K562 (cell line): ENCODE measurements around the gene CPSF6. TPM values are rescaled to one million over a fixed set of nuclear protein-coding genes. Genes with fewer than 3 reads are reported as not detected.

Source experiments
- ATAC-seq: fragments of 200-7000 bp; cut with Tn5 transposase; 3 replicates; pipeline ENCODE4 v1.9.1; 2020; ENCODE audit warnings: moderate library complexity
- BruUV-seq: library from RNA; stranded (reverse); fragments of 400-500 nt; replicated peaks from 2 replicates; lab custom pipeline; 2021; lab: Mats Ljungman, UMichigan
- CTCF ChIA-PET: fragments of 300-600 bp; formaldehyde crosslinking; extraction: SDS; loops from one replicate; lab custom pipeline; 2021; ENCODE audit warnings: low intra/inter-chr PET ratio; lab: Yijun Ruan, JAX
- POLR2A ChIA-PET: fragments of 300-600, 350-650 bp; sonication (Branson Sonifier 250); formaldehyde crosslinking; extraction: SDS; loops from one replicate; lab custom pipeline; 2021; ENCODE audit warnings: antibody characterized with exemption, inconsistent platforms; lab: Yijun Ruan, JAX
- DNase-seq, 4 experiments: peaks; one replicate each; pipeline versions ENCODE4 v3.0.0 to v3.0.0-alpha.2; 2011 to 2018; ENCODE audit warnings: low spot score in 3 of 4, mixed read lengths in 3 of 4; ENCODE audit errors: extremely low read depth in 1 of 4
- FAIRE-seq: peaks from 2 replicates; lab custom pipeline; 2011; peaks lifted over from hg19 to GRCh38; lab: Jason Lieb, UNC
- H2AFZ ChIP-seq: 2 replicates; pipeline ENCODE4 v1.6.0; 2011; ENCODE audit warnings: low read depth, low read length, control low read depth, inconsistent platforms
- H3K27ac ChIP-seq: fragments of 200-600 bp; 3 replicates; pipeline ENCODE4 v1.8.0; 2011; ENCODE audit warnings: low read depth, mild to moderate bottlenecking, control low read depth, inconsistent platforms, low read length, moderate library complexity, mixed read lengths; ENCODE audit errors: extremely low read depth
- H3K27me3 ChIP-seq, 2 experiments: fragments of 300-600 bp in 1 of 2; 2 replicates in 1 of 2; 3 replicates in 1 of 2; pipeline versions ENCODE4 v1.6.0 to v1.8.0; 2011; ENCODE audit warnings: inconsistent platforms in 2 of 2, low read length in 2 of 2, mild to moderate bottlenecking in 1 of 2, mixed read lengths in 1 of 2, moderate library complexity in 1 of 2; ENCODE audit not compliant: control insufficient read depth in 2 of 2, insufficient read depth in 2 of 2
- H3K36me3 ChIP-seq: fragments of 300-600 bp; 3 replicates; pipeline ENCODE4 v1.8.0; 2011; ENCODE audit warnings: mild to moderate bottlenecking, low read length, inconsistent platforms; ENCODE audit not compliant: control insufficient read depth, insufficient read depth
- H3K4me1 ChIP-seq, 2 experiments: fragments of 200-600 bp in 1 of 2; replicated peaks in 1 of 2; 2 replicates in 1 of 2; 3 replicates in 1 of 2; pipeline versions ENCODE4 v1.5.1 to v1.8.0; 2011; ENCODE audit warnings: inconsistent platforms in 2 of 2, low read length in 2 of 2, mild to moderate bottlenecking in 1 of 2, mixed read lengths in 1 of 2, moderate library complexity in 1 of 2; ENCODE audit not compliant: control insufficient read depth in 2 of 2, insufficient read depth in 2 of 2
- H3K4me2 ChIP-seq: 2 replicates; pipeline ENCODE4 v1.6.1; 2011; ENCODE audit warnings: low read length, control low read depth, inconsistent platforms, mixed read lengths; ENCODE audit not compliant: insufficient read depth
- H3K4me3 ChIP-seq: fragments of 200-600 bp; sonication (generic), shearing (Covaris generic); 2 replicates; pipeline ENCODE4 v1.5.1; 2016; ENCODE audit warnings: control low read depth, inconsistent platforms
- H3K79me2 ChIP-seq: fragments of 200-600 bp; 3 replicates; pipeline ENCODE4 v1.8.0; 2011; ENCODE audit warnings: low read length, inconsistent platforms; ENCODE audit not compliant: control insufficient read depth, insufficient read depth
- H3K9ac ChIP-seq, 2 experiments: 2 replicates each; pipeline versions ENCODE4 v1.6.0 to v1.6.1; 2011; ENCODE audit warnings: low read depth in 2 of 2, low read length in 2 of 2, control low read depth in 1 of 2, inconsistent platforms in 1 of 2, mild to moderate bottlenecking in 1 of 2, mixed read lengths in 1 of 2; ENCODE audit not compliant: insufficient read depth in 1 of 2
- H3K9me1 ChIP-seq: one replicate; pipeline ENCODE4 v1.6.0; 2011; ENCODE audit warnings: inconsistent platforms, mild to moderate bottlenecking, low read length, moderate library complexity; ENCODE audit not compliant: control insufficient read depth, insufficient read depth
- H3K9me3 ChIP-seq: replicated peaks from 2 replicates; pipeline ENCODE4 v1.5.1; 2011; ENCODE audit warnings: low read depth, low read length, inconsistent platforms; ENCODE audit not compliant: control insufficient read depth, insufficient read depth
- H4K20me1 ChIP-seq: replicated peaks from 2 replicates; pipeline ENCODE4 v1.6.1; 2011; ENCODE audit warnings: low read length, inconsistent platforms, mixed read lengths; ENCODE audit not compliant: control insufficient read depth, insufficient read depth
- POLR2A ChIP-seq: fragments of 450-650 bp; conservative IDR thresholded peaks from 2 replicates; pipeline ENCODE4 v1.6.1; 2016
- POLR2AphosphoS5 ChIP-seq: IDR thresholded peaks from 2 replicates; pipeline ENCODE4 v1.6.1; 2011; ENCODE audit warnings: mild to moderate bottlenecking, low read depth, low read length, moderate library complexity; ENCODE audit not compliant: control insufficient read depth, insufficient read depth
- POLR2B ChIP-seq: fragments of 450-650 bp; IDR thresholded peaks from 2 replicates; pipeline ENCODE4 v1.6.1; 2018; ENCODE audit warnings: low read depth; ENCODE audit not compliant: partially characterized antibody
- SUPT5H ChIP-seq: fragments of 450-650 bp; IDR thresholded peaks from 2 replicates; pipeline ENCODE4 v1.6.1; 2016
- TGIF2 ChIP-seq: sonication (generic); formaldehyde crosslinking; IDR thresholded peaks from 2 replicates; pipeline ENCODE4 v1.8.1; 2022; ENCODE audit warnings: mild to moderate bottlenecking, missing genetic modification reagents, moderate library complexity
- WGBS: fragments of 100-300 bp; shearing (Covaris generic); methylation state at CpG from one replicate; pipeline ENCODE4 v1.1.6; 2016; ENCODE audit warnings: low coverage, mixed read lengths; ENCODE audit not compliant: insufficient coverage; ENCODE audit errors: missing lambda C conversion rate; 5-methylcytosine and 5-hydroxymethylcytosine counted together
- in situ Hi-C: fragments of 300-500 bp; cut with MboI; formaldehyde crosslinking; loops from 4 replicates; pipeline ENCODE4 v1.15.0; 2018; ENCODE audit warnings: inconsistent platforms, mixed read lengths
- intact Hi-C: fragments of 100-400 bp; cut with micrococcal nuclease; formaldehyde crosslinking; loops from 2 replicates; pipeline ENCODE4 v1.14.2; 2022
- polyA plus RNA-seq, 8 experiments: library from polyadenylated mRNA; depleted of rRNA in 4 of 8; stranded (reverse) in 5 of 8; unstranded in 3 of 8; fragments of >200 nt; fragmentation: Nextera tagmentation in 2 of 8; fragmentation: Illumina TruSeq in 1 of 8; extraction: Ambion mirVana in 2 of 8; extraction: Trizol in 1 of 8; gene quantifications; 2 replicates each; pipeline versions ENCODE4 v1.2.1 to v1.2.3, GENCODE V29; 2011 to 2014; ENCODE audit warnings: inconsistent platforms in 1 of 8, missing spikeins in 1 of 8
- total RNA-seq, 7 experiments: library from RNA; depleted of rRNA in 6 of 7; stranded (reverse); fragments of >200 nt in 6 of 7; fragmentation: Illumina TruSeq in 2 of 7; extraction: Trizol in 2 of 7; gene quantifications; 2 replicates each; pipeline versions ENCODE4 v1.2.1 to v1.2.3, GENCODE V29; 2011 to 2021; ENCODE audit warnings: low replicate concordance in 1 of 7
- TF ChIP-seq, protein P1 (sequence below): fragments of 250-450 bp; sonication (Bioruptor Pico); IDR thresholded peaks from 2 replicates; pipeline ENCODE4 v1.8.0; 2022; ENCODE audit warnings: inconsistent platforms, mild to moderate bottlenecking, moderate library complexity, borderline replicate concordance

The CPSF6 gene
- total and polyA plus RNA-seq, 9 of the 15 experiments (the other 6 are each of a cell fraction or from before 2014, with no cell fraction given) = 34.3 to 129 (median 77.8) TPM

DNA sequence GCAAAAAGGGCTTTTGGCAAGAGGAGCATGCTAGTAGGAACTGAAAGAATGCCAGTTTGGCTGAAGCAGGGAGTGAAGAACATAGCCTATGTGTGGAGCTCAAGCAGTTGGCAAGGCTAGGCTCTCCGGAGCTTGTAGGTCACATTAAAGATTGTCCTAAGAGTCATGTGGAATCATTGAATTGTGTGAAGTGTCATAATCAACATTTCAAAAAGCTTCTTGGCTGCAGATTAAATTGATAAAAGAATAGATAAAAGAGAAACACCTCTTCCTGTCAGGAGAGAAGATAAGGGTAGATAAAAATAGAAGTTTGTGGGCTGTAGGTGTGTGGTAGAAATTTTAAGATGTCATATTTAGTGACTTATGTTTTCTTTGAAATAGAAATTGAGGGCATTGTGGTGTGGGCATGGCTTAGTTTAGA lies 36.1 kb downstream of the CPSF6 start:
- CTCF ChIA-PET = no interaction called here
- no peak overlapping the region for H2AFZ ChIP-seq
- no peak overlapping the region for H3K4me3 ChIP-seq
- intact Hi-C loops = no loop called here
- H3K4me1 ChIP-seq = no peaks in the 10 kb centered on the region
- BruUV-seq = TSS peak; percentile 3
- no peaks in the 10 kb centered on the region for H4K20me1 ChIP-seq
- peaks cover 18% of the 10 kb centered on the region; the same call in 1 of the 3 replicates for H3K36me3 ChIP-seq
- DNase-seq (no peak), ATAC-seq (peak; percentile 37; the same call in 2 of the 3 replicates), FAIRE-seq (no peak)
- H3K9me1 ChIP-seq = no peaks in the 10 kb centered on the region
- H3K9ac ChIP-seq = no peak overlapping the region
- H3K79me2 ChIP-seq = no peaks in the 10 kb centered on the region
- no peaks in the 10 kb centered on the region for H3K9me3 ChIP-seq
- H3K27ac ChIP-seq = no peak overlapping the region
- POLR2A ChIA-PET = interaction anchor here (0.5 to 1.1 kb wide), 2 partner anchors 33 to 63 kb away, joined by 3 read pairs; no protein-coding TSS in a partner anchor
- in situ Hi-C loops = no loop called here
- TF ChIP-seq, protein P1, sequence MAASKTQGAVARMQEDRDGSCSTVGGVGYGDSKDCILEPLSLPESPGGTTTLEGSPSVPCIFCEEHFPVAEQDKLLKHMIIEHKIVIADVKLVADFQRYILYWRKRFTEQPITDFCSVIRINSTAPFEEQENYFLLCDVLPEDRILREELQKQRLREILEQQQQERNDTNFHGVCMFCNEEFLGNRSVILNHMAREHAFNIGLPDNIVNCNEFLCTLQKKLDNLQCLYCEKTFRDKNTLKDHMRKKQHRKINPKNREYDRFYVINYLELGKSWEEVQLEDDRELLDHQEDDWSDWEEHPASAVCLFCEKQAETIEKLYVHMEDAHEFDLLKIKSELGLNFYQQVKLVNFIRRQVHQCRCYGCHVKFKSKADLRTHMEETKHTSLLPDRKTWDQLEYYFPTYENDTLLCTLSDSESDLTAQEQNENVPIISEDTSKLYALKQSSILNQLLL (CRISPR knock-in tag) = no peak
- TF ChIP-seq SUPT5H (0 out of 2 replicates have a peak, but pooled peaks have one; percentile 34), POLR2A (peak; percentile 32; the same call in 1 of the 2 replicates), POLR2AphosphoS5 (no peak), TGIF2 (CRISPR knock-in tag) (no peak), POLR2B (peak; percentile 22)
- 36% methylated on average over 1 of the region's 1 CpG for WGBS
- no peaks in the 10 kb centered on the region for H3K27me3 ChIP-seq
- H3K4me2 ChIP-seq = no peak overlapping the region
